Measurements from ENCODE around the gene DIPK1C. TPM values are rescaled to one million over a fixed set of nuclear protein-coding genes. Genes with fewer than 3 reads are reported as not detected.
A peak's percentile ranks its signal among the peaks of the same experiment; 100 is the strongest.

DIPK1C gene
- total RNA-seq, 1 donor from 2014 or later = 5.2 TPM

DNA sequence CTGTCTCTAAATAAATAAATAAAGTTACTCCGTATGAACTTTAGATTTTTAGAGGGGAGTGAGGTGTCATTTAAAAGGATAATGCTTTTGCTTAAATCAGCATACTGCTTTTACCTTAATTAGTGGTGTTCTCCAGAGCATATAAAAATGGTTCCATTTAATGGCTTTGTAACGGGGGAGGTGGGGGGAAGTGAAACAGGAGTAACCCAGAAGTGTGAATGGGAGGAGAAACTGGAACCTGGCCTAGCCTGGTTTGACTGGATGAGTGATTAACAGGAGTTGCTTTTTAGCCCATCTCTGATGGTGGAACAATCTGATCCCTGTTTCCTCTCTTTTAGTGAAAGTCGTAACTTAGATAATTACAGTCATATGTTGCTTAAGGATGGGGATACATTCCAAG, 40.7 kb upstream of the DIPK1C start:
- no peaks in the 10 kb centered on the region for H3K9me3 ChIP-seq (ENCODE audit: control insufficient read depth in 3 of 3, low read length in 3 of 3)
- no peaks in the 10 kb centered on the region for H3K27me3 ChIP-seq (ENCODE audit: control insufficient read depth in 3 of 3, insufficient read depth in 3 of 3, low read length in 3 of 3)
- H3K4me1 ChIP-seq (ENCODE audit: control insufficient read depth in 3 of 3, insufficient read depth in 3 of 3, low read length in 3 of 3) = peaks cover 10 to 22% (median 20%) of the 10 kb centered on the region in 3 donors
- H3K36me3 ChIP-seq (ENCODE audit: control insufficient read depth in 3 of 3, insufficient read depth in 3 of 3, low read length in 3 of 3) = peaks cover 3 to 15% (median 14%) of the 10 kb centered on the region in 3 donors
- no peak overlapping the region for H3K9ac ChIP-seq (ENCODE audit: low read depth in 1 of 3, low read length in 3 of 3)
- H3K27ac ChIP-seq (ENCODE audit: low read depth, low read length) = no peak overlapping the region
- H3K4me3 ChIP-seq (ENCODE audit: low read length in 3 of 3) = no peak overlapping the region

DNA sequence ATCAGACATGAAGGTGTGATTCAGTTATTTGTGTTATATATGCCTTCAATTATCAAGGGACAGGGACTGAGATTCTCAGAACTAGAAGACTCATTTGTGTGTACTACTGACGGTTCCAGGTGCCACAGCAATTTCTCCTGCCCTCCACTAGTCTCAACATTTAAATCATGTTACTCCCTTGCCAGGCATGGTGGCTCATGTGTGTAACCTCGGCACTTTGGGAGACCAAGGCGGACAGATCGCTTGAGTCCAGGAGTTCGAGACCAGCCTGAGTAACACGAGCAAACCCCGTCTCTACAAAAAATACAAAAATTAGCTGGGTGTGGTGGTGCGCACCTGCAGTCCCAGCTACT, 40.2 kb upstream of the DIPK1C start:
- H3K36me3 ChIP-seq (ENCODE audit: control insufficient read depth in 3 of 3, insufficient read depth in 3 of 3, low read length in 3 of 3) = peaks cover 0 to 10% (median 9%) of the 10 kb centered on the region in 3 donors
- H3K27me3 ChIP-seq (ENCODE audit: control insufficient read depth in 3 of 3, insufficient read depth in 3 of 3, low read length in 3 of 3) = no peaks in the 10 kb centered on the region
- H3K9ac ChIP-seq (ENCODE audit: low read depth in 1 of 3, low read length in 3 of 3) = peak overlapping the region in 2 of 3 donors; percentile 84 to 90
- peaks cover 10 to 22% (median 20%) of the 10 kb centered on the region in 3 donors for H3K4me1 ChIP-seq (ENCODE audit: control insufficient read depth in 3 of 3, insufficient read depth in 3 of 3, low read length in 3 of 3)
- peak overlapping the region; percentile 86 for H3K27ac ChIP-seq (ENCODE audit: low read depth, low read length)
- H3K9me3 ChIP-seq (ENCODE audit: control insufficient read depth in 3 of 3, low read length in 3 of 3) = no peaks in the 10 kb centered on the region
- H3K4me3 ChIP-seq (ENCODE audit: low read length in 3 of 3) = peak overlapping the region; percentile 82 to 93 (median 91)

DNA sequence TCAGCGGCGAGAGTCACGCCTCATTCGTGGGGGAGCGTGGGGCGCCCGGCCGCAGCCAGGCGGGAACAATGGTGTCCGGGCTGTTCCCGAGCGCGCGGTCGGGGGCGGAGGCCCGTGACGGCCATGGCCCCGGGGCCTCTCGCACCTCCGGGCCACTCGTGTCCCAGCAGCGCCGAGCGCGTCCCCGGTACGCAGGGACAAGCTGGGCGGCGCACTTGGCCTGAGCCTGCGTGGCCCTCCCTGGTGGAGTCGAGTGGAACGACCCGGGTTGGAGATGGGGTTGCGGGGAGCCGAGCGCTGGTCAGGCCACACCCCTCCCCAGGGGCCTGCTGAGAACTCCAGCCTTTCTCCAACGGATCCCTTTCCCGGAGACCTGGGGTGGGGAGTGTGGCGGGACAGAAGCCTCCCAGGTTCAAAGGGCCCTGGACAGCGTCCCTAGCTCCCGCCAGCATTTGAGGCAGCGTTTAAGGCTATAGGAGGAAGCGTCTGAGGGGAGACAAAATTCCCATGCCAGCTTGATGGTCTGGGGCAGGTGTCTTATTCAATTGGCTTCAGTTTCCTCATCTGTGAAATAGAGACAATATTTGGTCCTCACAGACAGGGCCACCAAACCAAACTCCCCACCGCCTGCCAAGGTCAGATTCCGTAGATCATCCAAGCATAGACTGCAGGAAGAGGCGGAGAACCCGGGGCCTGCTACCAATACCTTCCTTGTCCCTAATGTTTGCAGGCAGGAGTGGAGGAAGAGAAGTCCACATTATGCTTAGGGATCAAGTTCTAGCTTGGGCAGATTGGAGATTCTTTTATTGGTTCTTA, 39.6 kb upstream of the DIPK1C start:
- Histone ChIP-seq H3K27me3 (ENCODE audit: control insufficient read depth in 3 of 3, insufficient read depth in 3 of 3, low read length in 3 of 3) (no peaks in the 10 kb centered on the region), H3K9me3 (ENCODE audit: control insufficient read depth in 3 of 3, low read length in 3 of 3) (peaks cover 0 to 4% (median 0%) of the 10 kb centered on the region in 3 donors), H3K9ac (ENCODE audit: low read depth in 1 of 3, low read length in 3 of 3) (peak overlapping the region; percentile 84 to 91 (median 90)), H3K4me1 (ENCODE audit: control insufficient read depth in 3 of 3, insufficient read depth in 3 of 3, low read length in 3 of 3) (peaks cover 10 to 22% (median 20%) of the 10 kb centered on the region in 3 donors), H3K36me3 (ENCODE audit: control insufficient read depth in 3 of 3, insufficient read depth in 3 of 3, low read length in 3 of 3) (peaks cover 0 to 7% (median 6%) of the 10 kb centered on the region in 3 donors), H3K27ac (ENCODE audit: low read depth, low read length) (peak overlapping the region; percentile 86), H3K4me3 (ENCODE audit: low read length in 3 of 3) (peak overlapping the region; percentile 82 to 93 (median 91))

DNA sequence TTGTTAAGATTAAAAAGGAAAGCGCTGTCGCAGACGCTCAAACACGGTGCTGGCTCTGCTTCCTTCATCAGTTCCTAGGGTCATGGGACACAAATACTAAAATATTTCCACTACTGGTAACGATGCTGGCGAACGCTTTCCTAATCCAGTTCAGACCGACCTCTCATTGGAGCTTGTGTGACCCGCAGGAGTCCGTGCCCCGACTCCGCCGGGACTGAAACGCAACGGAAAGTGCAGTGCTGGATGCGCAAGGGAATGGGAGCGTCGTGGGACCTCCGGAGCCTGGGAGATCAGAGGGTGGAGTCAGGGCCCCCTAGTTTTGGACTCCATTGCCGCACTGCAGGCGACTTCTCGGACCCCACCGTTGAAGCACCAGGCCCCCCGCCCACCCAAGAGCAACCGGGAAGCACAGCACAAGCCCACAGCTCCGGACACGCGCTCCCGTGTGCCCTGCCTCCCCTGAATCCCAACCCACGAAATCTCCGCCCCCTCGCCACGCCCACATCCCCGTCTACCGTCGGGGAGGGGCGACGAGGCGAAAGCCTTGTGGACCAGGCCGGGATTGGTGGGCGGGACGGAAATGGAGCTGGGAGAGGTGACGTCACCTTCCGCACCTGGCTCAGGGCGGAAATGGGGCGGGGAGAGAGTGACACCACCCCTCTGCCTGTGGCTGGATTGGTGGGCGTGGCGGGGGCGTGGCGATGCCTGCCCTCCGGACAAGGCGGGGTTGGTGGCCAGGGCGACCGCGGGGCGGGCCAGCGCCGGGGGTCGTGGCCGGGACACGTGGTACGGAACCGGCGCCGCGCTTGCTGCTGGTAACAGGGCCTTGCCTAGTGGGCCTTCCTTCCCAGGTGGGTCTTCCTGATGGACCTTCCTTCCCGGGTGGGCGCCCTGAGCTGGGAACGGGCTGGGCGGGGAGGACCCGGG, 38.7 kb upstream of the DIPK1C start, which contains the start of gene CNDP2:
CNDP2 (plus strand) TSS at position 783 of the 927 bp plus-strand sequence. CDS start 3,611 bp downstream, outside the sequence.
- H3K27ac ChIP-seq (ENCODE audit: low read depth, low read length) = peak within 1 kb of the TSS; percentile 86
- peaks cover 10 to 22% (median 20%) of the 10 kb centered on the region in 3 donors for H3K4me1 ChIP-seq (ENCODE audit: control insufficient read depth in 3 of 3, insufficient read depth in 3 of 3, low read length in 3 of 3)
- peak within 1 kb of the TSS; percentile 84 to 91 (median 90) for H3K9ac ChIP-seq (ENCODE audit: low read depth in 1 of 3, low read length in 3 of 3)
- H3K36me3 ChIP-seq (ENCODE audit: control insufficient read depth in 3 of 3, insufficient read depth in 3 of 3, low read length in 3 of 3) = no peaks in the 10 kb centered on the region
- peaks cover 0 to 4% (median 0%) of the 10 kb centered on the region in 3 donors for H3K9me3 ChIP-seq (ENCODE audit: control insufficient read depth in 3 of 3, low read length in 3 of 3)
- H3K27me3 ChIP-seq (ENCODE audit: control insufficient read depth in 3 of 3, insufficient read depth in 3 of 3, low read length in 3 of 3) = no peaks in the 10 kb centered on the region
- peak within 1 kb of the TSS; percentile 87 to 93 (median 91) for H3K4me3 ChIP-seq (ENCODE audit: low read length in 3 of 3)

DNA sequence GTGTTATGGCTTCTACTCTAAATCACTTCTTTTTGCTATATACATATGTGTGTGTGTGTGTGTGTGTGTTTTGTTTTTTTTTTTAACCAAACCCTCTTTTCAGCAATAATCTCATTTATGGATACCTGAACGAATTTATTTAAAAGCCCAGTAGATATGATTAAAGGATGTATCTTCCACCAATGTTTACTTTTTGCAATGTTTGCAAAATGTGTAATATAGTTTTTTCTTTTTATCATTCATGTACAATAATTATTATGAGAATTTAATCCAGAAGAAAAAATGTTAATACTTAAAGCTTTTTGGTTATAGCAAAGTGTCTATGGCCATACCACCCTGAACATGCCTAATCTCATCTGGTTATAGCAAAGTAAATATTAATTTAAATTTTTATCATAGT, 37.4 kb upstream of the DIPK1C start:
- peaks cover 10 to 22% (median 15%) of the 10 kb centered on the region in 3 donors for H3K4me1 ChIP-seq (ENCODE audit: control insufficient read depth in 3 of 3, insufficient read depth in 3 of 3, low read length in 3 of 3)

DNA sequence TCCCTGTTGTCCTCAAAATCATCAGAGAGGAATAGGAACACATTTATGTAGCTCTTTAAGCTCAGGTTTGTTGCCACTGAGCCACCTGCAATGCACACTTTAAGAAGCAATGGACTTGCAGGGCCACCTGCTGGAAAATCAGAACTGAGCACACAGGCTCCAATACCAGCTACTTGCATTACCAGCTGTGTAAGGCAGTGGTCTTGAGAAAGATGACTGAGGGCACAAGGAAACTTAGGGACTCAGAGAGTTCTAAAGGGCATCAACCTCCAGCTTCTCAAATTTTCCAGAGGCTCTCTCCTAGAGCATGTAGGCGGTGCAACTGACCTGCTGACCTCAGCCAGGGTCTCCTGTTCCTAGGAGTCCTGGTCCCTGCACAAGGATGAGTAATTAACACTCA, 36.6 kb upstream of the DIPK1C start:
- peaks cover 0 to 4% (median 0%) of the 10 kb centered on the region in 3 donors for H3K9me3 ChIP-seq (ENCODE audit: control insufficient read depth in 3 of 3, low read length in 3 of 3)
- no peaks in the 10 kb centered on the region for H3K36me3 ChIP-seq (ENCODE audit: control insufficient read depth in 3 of 3, insufficient read depth in 3 of 3, low read length in 3 of 3)
- no peak overlapping the region for H3K27ac ChIP-seq (ENCODE audit: low read depth, low read length)
- H3K4me1 ChIP-seq (ENCODE audit: control insufficient read depth in 3 of 3, insufficient read depth in 3 of 3, low read length in 3 of 3) = peaks cover 10 to 16% (median 10%) of the 10 kb centered on the region in 3 donors
- no peak overlapping the region for H3K4me3 ChIP-seq (ENCODE audit: low read length in 3 of 3)
- no peak overlapping the region for H3K9ac ChIP-seq (ENCODE audit: low read depth in 1 of 3, low read length in 3 of 3)
- H3K27me3 ChIP-seq (ENCODE audit: control insufficient read depth in 3 of 3, insufficient read depth in 3 of 3, low read length in 3 of 3) = peaks cover 3 to 4% (median 3%) of the 10 kb centered on the region in 3 donors

More for the DNA sequence above, 37.4 kb upstream of the DIPK1C start:
- Histone ChIP-seq H3K27ac (ENCODE audit: low read depth, low read length) (no peak overlapping the region), H3K9ac (ENCODE audit: low read depth in 1 of 3, low read length in 3 of 3) (no peak overlapping the region), H3K27me3 (ENCODE audit: control insufficient read depth in 3 of 3, insufficient read depth in 3 of 3, low read length in 3 of 3) (no peaks in the 10 kb centered on the region), H3K9me3 (ENCODE audit: control insufficient read depth in 3 of 3, low read length in 3 of 3) (peaks cover 0 to 4% (median 0%) of the 10 kb centered on the region in 3 donors), H3K4me3 (ENCODE audit: low read length in 3 of 3) (no peak overlapping the region), H3K36me3 (ENCODE audit: control insufficient read depth in 3 of 3, insufficient read depth in 3 of 3, low read length in 3 of 3) (no peaks in the 10 kb centered on the region)

DNA sequence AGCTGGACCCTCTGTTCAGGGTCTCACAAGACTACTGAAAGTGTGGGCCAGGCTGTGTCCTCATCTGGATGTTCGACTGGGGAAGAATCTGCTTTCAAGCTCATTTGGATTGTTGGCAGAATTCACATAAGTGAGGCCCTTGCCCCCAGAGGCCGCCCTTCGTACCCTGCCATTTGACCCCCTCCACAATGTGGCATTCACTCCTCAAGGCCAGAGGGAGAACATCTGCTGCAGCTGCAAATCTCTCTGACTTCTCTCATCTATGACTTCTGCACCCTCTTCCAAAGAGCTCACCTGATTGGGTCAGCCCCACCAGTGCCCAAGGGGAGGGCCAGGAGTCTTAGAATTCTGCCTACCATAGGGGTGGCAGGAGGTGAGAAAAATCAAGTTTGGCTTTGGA, 35.2 kb upstream of the DIPK1C start:
- no peak overlapping the region for H3K27ac ChIP-seq (ENCODE audit: low read depth, low read length)
- peaks cover 0 to 4% (median 0%) of the 10 kb centered on the region in 3 donors for H3K9me3 ChIP-seq (ENCODE audit: control insufficient read depth in 3 of 3, low read length in 3 of 3)
- H3K36me3 ChIP-seq (ENCODE audit: control insufficient read depth in 3 of 3, insufficient read depth in 3 of 3, low read length in 3 of 3) = no peaks in the 10 kb centered on the region
- H3K27me3 ChIP-seq (ENCODE audit: control insufficient read depth in 3 of 3, insufficient read depth in 3 of 3, low read length in 3 of 3) = peaks cover 5 to 7% (median 6%) of the 10 kb centered on the region in 3 donors
- H3K9ac ChIP-seq (ENCODE audit: low read depth in 1 of 3, low read length in 3 of 3) = no peak overlapping the region
- no peak overlapping the region for H3K4me3 ChIP-seq (ENCODE audit: low read length in 3 of 3)
- peaks cover 6 to 12% (median 7%) of the 10 kb centered on the region in 3 donors for H3K4me1 ChIP-seq (ENCODE audit: control insufficient read depth in 3 of 3, insufficient read depth in 3 of 3, low read length in 3 of 3)

DNA sequence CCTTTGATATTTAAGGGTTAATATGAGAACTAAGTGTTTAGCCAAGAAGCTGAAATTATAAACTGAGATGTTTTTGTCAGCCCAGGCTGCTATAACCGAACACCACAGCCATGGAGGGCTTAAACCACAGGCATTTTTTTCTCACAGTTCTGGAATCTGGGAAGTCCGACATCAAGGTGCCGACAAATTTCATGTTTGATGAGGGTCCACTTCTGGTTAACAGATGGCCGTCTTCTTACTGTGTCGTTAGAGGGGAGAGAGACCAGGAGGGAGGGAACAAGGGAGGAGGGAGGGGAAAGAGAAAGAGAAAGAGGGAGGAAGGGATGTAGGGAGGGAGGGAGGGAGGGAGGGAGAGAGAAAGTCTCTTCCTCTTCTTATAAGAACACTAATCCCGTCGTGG, 32.6 kb upstream of the DIPK1C start:
- Histone ChIP-seq H3K9me3 (ENCODE audit: control insufficient read depth in 3 of 3, low read length in 3 of 3) (peaks cover 0 to 4% (median 0%) of the 10 kb centered on the region in 3 donors), H3K27me3 (ENCODE audit: control insufficient read depth in 3 of 3, insufficient read depth in 3 of 3, low read length in 3 of 3) (peaks cover 5 to 10% (median 6%) of the 10 kb centered on the region in 3 donors), H3K27ac (ENCODE audit: low read depth, low read length) (no peak overlapping the region), H3K9ac (ENCODE audit: low read depth in 1 of 3, low read length in 3 of 3) (no peak overlapping the region), H3K36me3 (ENCODE audit: control insufficient read depth in 3 of 3, insufficient read depth in 3 of 3, low read length in 3 of 3) (no peaks in the 10 kb centered on the region), H3K4me1 (ENCODE audit: control insufficient read depth in 3 of 3, insufficient read depth in 3 of 3, low read length in 3 of 3) (peaks cover 0 to 5% (median 2%) of the 10 kb centered on the region in 3 donors), H3K4me3 (ENCODE audit: low read length in 3 of 3) (no peak overlapping the region)

DNA sequence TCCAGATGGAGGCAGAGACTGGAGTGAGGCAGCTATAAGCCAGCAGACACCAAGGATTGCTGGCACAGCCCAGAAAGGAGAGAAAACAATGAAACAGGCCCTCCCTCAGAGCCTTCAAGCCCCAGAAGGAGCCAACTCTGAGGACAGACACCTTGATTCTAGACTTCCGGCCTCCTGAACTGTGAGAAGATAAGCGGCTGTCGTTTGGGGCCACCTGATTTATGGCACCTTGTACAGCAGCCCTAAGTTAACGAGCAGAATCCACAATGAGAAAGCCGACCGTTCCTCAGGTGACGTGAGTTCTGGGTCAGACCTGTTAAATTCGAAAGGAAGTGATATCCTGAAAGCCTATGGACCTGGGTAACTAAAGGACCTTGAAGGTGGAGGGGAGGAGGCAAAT, 31.8 kb upstream of the DIPK1C start:
- no peaks in the 10 kb centered on the region for H3K36me3 ChIP-seq (ENCODE audit: control insufficient read depth in 3 of 3, insufficient read depth in 3 of 3, low read length in 3 of 3)
- no peak overlapping the region for H3K9ac ChIP-seq (ENCODE audit: low read depth in 1 of 3, low read length in 3 of 3)
- H3K9me3 ChIP-seq (ENCODE audit: control insufficient read depth in 3 of 3, low read length in 3 of 3) = peaks cover 0 to 4% (median 0%) of the 10 kb centered on the region in 3 donors
- H3K4me1 ChIP-seq (ENCODE audit: control insufficient read depth in 3 of 3, insufficient read depth in 3 of 3, low read length in 3 of 3) = peaks cover 0 to 5% (median 2%) of the 10 kb centered on the region in 3 donors
- no peak overlapping the region for H3K27ac ChIP-seq (ENCODE audit: low read depth, low read length)
- peaks cover 5 to 10% (median 6%) of the 10 kb centered on the region in 3 donors for H3K27me3 ChIP-seq (ENCODE audit: control insufficient read depth in 3 of 3, insufficient read depth in 3 of 3, low read length in 3 of 3)
- no peak overlapping the region for H3K4me3 ChIP-seq (ENCODE audit: low read length in 3 of 3)
